GM19023 (cell line): Measurements from ENCODE around the gene DVL2.

ENCODE experiments used
- ATAC-seq: cut with Tn5 transposase; IDR thresholded peaks from one replicate; pipeline ENCODE4 v1.9.1; 2021; ENCODE audit warnings: mild to moderate bottlenecking, moderate library complexity; ENCODE audit not compliant: unreplicated experiment

Gene DVL2

DNA sequence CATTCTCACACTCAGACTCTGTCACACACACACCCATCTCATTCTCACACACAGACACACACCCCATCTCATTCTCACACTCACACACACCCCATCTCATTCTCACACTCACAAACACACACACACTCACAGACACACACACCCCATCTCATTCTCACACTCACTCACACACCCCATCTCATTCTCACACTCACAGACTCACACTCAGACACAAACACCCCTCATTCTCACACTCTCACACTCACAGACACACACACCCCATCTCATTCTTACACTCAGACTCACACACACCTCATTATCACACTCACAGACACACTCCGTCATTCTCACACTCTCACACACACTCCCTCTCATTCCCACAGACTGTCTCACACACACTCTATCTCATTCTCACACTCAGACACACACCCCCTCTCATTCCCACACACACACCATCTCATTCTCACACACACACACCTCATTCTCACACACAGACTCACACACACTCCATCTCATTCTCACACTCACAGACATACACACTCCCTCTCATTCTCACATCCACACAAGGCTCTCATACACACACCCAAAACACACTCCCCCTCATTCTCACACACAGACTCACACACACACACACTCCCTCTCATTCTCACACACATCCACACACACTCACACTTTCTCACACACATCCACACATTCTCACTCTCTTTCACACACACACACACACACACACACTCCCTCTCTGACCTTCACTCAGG is 58.0 kb downstream of the DVL2 start:
- ATAC-seq: no peak
